Activated naive CD4-positive, alpha-beta T cell treated with anti-CD3 and anti-CD28 coated beads, Interleukin-2, amount 50 U/mL, for 72 hours (primary cell): ENCODE results near the gene SF3B6. TPM values are rescaled to one million over a fixed set of nuclear protein-coding genes. Genes with fewer than 3 reads are reported as not detected.
A peak's percentile ranks its signal among the peaks of the same experiment; 100 is the strongest.

Source experiments
- ATAC-seq, 2 donors: fragments of 150-1000 bp; cut with Tn5 transposase; 2 replicates each; pipeline ENCODE4 v1.10.0; 2021; ENCODE audit warnings: mild to moderate bottlenecking in 2 of 2, moderate library complexity in 2 of 2
- DNase-seq, 2 donors: peaks; one replicate each; pipeline ENCODE4 v3.0.0; 2021 to 2022; ENCODE audit warnings: low spot score in 2 of 2
- H3K27ac Mint-ChIP-seq, 2 donors: one replicate each; pipeline ENCODE4 v1.8.0; 2022; ENCODE audit warnings: mild to moderate bottlenecking in 2 of 2, mixed read lengths in 2 of 2
- H3K36me3 Mint-ChIP-seq, 2 donors: one replicate each; pipeline ENCODE4 v1.8.0; 2022; ENCODE audit warnings: mixed read lengths in 2 of 2
- H3K9me3 Mint-ChIP-seq, 2 donors: one replicate each; pipeline ENCODE4 v1.8.0; 2022; ENCODE audit warnings: mixed read lengths in 2 of 2
- total RNA-seq, 2 donors: library from RNA; stranded (reverse); gene quantifications; one replicate each; pipeline ENCODE4 v1.2.3, GENCODE V29; 2022

SF3B6 gene
- total RNA-seq, 2 donors from 2014 or later: 137 to 171 TPM

- H3K36me3 Mint-ChIP-seq: peaks cover 18 to 19% of the 10 kb centered on the region in 2 donors
- H3K9me3 Mint-ChIP-seq: no peaks in the 10 kb centered on the region
- H3K27ac Mint-ChIP-seq: peak overlapping the region; percentile 90 to 97
- ATAC-seq (no peak), DNase-seq (peak; percentile 13 to 58)
Observed at GRCh38 chr2:24076849-24077534, 866 bp upstream of the SF3B6 start.

- DNase-seq (no peak), ATAC-seq (no peak)
- no peaks in the 10 kb centered on the region for H3K9me3 Mint-ChIP-seq
- peak overlapping the region; percentile 90 to 97 for H3K27ac Mint-ChIP-seq
- H3K36me3 Mint-ChIP-seq: peaks cover 18 to 19% of the 10 kb centered on the region in 2 donors
Observed at GRCh38 chr2:24075259-24075658, 867 bp downstream of the SF3B6 start.

- no peak for DNase-seq
- H3K36me3 Mint-ChIP-seq: peaks cover 19 to 23% of the 10 kb centered on the region in 2 donors
- no peaks in the 10 kb centered on the region for H3K9me3 Mint-ChIP-seq
- no peak for ATAC-seq
- no peak overlapping the region for H3K27ac Mint-ChIP-seq
Observed at GRCh38 chr2:24073816-24074215, 2.3 kb downstream of the SF3B6 start.

GRCh38 chr2:24072259-24072658 lies 3.9 kb downstream of the SF3B6 start:
- Mint-ChIP-seq H3K27ac (peak overlapping the region; percentile 35 to 73), H3K36me3 (peaks cover 19 to 25% of the 10 kb centered on the region in 2 donors), H3K9me3 (no peaks in the 10 kb centered on the region)
- DNase-seq (no peak), ATAC-seq (no peak)

GRCh38 chr2:24065341-24065740 lies 10.8 kb downstream of the SF3B6 start:
- Mint-ChIP-seq H3K27ac (no peak overlapping the region), H3K36me3 (peaks cover 0 to 7% of the 10 kb centered on the region in 2 donors), H3K9me3 (no peaks in the 10 kb centered on the region)
- DNase-seq: no peak
- peak; percentile 51 to 66 for ATAC-seq

- no peaks in the 10 kb centered on the region for H3K9me3 Mint-ChIP-seq
- H3K27ac Mint-ChIP-seq: no peak overlapping the region
- ATAC-seq (no peak), DNase-seq (no peak)
- H3K36me3 Mint-ChIP-seq: no peaks in the 10 kb centered on the region
Observed at GRCh38 chr2:24058564-24059271, 17.4 kb downstream of the SF3B6 start.

GRCh38 chr2:24055750-24056149 lies 20.4 kb downstream of the SF3B6 start:
- H3K36me3 Mint-ChIP-seq: no peaks in the 10 kb centered on the region
- no peak overlapping the region for H3K27ac Mint-ChIP-seq
- no peaks in the 10 kb centered on the region for H3K9me3 Mint-ChIP-seq
- ATAC-seq (no peak), DNase-seq (no peak)

GRCh38 chr2:24054366-24055010 lies 21.6 kb downstream of the SF3B6 start:
- H3K27ac Mint-ChIP-seq: no peak overlapping the region
- ATAC-seq: no peak

GRCh38 chr2:24052951-24053350 lies 23.2 kb downstream of the SF3B6 start:
- no peak for DNase-seq
- no peaks in the 10 kb centered on the region for H3K9me3 Mint-ChIP-seq
- no peaks in the 10 kb centered on the region for H3K36me3 Mint-ChIP-seq
- ATAC-seq: no peak
- no peak overlapping the region for H3K27ac Mint-ChIP-seq

More at GRCh38 chr2:24054366-24055010, 21.6 kb downstream of the SF3B6 start:
- Mint-ChIP-seq H3K9me3 (no peaks in the 10 kb centered on the region), H3K36me3 (no peaks in the 10 kb centered on the region)
- DNase-seq: no peak

- Mint-ChIP-seq H3K9me3 (no peaks in the 10 kb centered on the region), H3K27ac (no peak overlapping the region), H3K36me3 (peaks cover 6 to 9% of the 10 kb centered on the region in 2 donors)
- ATAC-seq (no peak), DNase-seq (no peak)
Observed at GRCh38 chr2:24051833-24052232, 24.3 kb downstream of the SF3B6 start.

- Mint-ChIP-seq H3K9me3 (no peaks in the 10 kb centered on the region), H3K36me3 (peaks cover 6 to 9% of the 10 kb centered on the region in 2 donors), H3K27ac (no peak overlapping the region)
- ATAC-seq (no peak), DNase-seq (peak in 1 of 2 donors; percentile 14)
Observed at GRCh38 chr2:24050041-24050979, 25.8 kb downstream of the SF3B6 start.

- no peaks in the 10 kb centered on the region for H3K9me3 Mint-ChIP-seq
- peaks cover 6 to 9% of the 10 kb centered on the region in 2 donors for H3K36me3 Mint-ChIP-seq
- H3K27ac Mint-ChIP-seq: no peak within 1 kb of the TSS
- ATAC-seq (peak; percentile 2 to 50), DNase-seq (peak in 1 of 2 donors; percentile 65)
Observed at GRCh38 chr2:24049485-24050021, 26.6 kb downstream of the SF3B6 start, which contains the start of gene FKBP1B. Gene FKBP1B (plus strand): TSS chr2:24049741. CDS start chr2:24049850, 109 bp downstream.

- no peak for ATAC-seq
- no peak overlapping the region for H3K27ac Mint-ChIP-seq
- H3K36me3 Mint-ChIP-seq: peaks cover 6 to 9% of the 10 kb centered on the region in 2 donors
- H3K9me3 Mint-ChIP-seq: no peaks in the 10 kb centered on the region
- no peak for DNase-seq
Observed at GRCh38 chr2:24048769-24049484, 27.2 kb downstream of the SF3B6 start.

- Mint-ChIP-seq H3K27ac (peak overlapping the region in 1 of 2 donors; percentile 93), H3K9me3 (no peaks in the 10 kb centered on the region), H3K36me3 (peaks cover 6 to 9% of the 10 kb centered on the region in 2 donors)
- ATAC-seq (peak; percentile 1 to 2), DNase-seq (no peak)
Observed at GRCh38 chr2:24047703-24048033, 28.5 kb downstream of the SF3B6 start.

GRCh38 chr2:24046930-24047702 lies 29.0 kb downstream of the SF3B6 start, which contains the start of gene WDCP:
Gene WDCP (minus strand): TSS chr2:24047391. CDS start chr2:24039494, 7,897 bp downstream.
- H3K9me3 Mint-ChIP-seq: no peaks in the 10 kb centered on the region

More at GRCh38 chr2:24046930-24047702, 29.0 kb downstream of the SF3B6 start, which contains the start of gene WDCP:
- DNase-seq (peak; percentile 86 to 98), ATAC-seq (peak; percentile 99)
- H3K27ac Mint-ChIP-seq: peak within 1 kb of the TSS; percentile 93 to 94
- H3K36me3 Mint-ChIP-seq: peaks cover 6 to 9% of the 10 kb centered on the region in 2 donors
